Measurements from ENCODE around the gene NHERF2.
A peak's percentile ranks its signal among the peaks of the same experiment; 100 is the strongest.

The NHERF2 gene

DNA sequence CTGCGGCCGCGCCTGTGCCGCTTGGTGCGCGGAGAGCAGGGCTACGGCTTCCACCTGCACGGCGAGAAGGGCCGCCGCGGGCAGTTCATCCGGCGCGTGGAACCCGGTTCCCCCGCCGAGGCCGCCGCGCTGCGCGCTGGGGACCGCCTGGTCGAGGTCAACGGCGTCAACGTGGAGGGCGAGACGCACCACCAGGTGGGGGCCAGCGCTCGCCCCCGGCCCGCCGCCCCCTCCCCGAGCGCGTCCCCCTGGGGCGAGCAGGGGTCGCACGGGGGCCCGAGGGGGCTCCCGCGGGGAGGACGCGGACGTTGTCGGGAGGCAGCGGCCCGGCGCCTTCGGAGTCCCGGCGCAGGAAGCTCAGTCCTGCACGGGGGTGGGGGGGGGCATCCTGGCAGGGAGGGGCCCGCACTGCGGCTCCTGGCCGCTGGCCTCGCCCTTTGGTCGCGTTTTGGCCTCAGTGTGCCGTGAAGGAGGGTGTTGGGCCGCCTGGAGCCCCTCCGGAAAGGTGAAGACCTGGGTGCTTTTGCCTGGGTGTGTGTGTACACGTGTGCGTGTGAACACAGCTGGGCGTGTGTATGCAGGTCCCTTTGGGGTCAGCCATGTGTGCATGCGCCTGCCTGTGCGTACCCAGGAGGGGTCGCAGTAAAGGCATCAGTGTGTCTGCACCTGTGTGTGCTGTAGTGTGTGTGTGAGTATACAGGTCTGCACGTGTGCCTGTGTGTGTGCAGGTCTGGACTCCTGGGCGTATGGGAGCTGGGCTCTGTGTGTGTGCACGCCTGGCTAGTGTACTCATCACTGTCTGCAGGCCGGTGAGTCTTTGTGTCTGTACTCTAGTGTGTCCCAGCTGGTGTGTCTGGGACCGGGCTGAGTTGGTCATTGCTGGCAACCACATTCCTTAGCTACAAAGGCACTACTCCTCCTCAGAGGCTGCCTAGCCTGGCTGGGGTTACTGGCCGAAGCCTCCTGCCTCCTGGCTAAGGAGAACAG lies 615 bp downstream of the NHERF2 start:
- H3K9me3 ChIP-seq (ENCODE audit: control insufficient read depth, low read length): no peaks in the 10 kb centered on the region
- peak overlapping the region; percentile 89 for H2BK15ac ChIP-seq (ENCODE audit: low read depth, poor library complexity, severe bottlenecking)
- peak overlapping the region; percentile 68 to 96 for H3K18ac ChIP-seq (ENCODE audit: low read depth in 1 of 2, low read length in 2 of 2)
- H3K27ac ChIP-seq (ENCODE audit: low read length, poor library complexity, severe bottlenecking): peak overlapping the region; percentile 18
- H2BK120ac ChIP-seq (ENCODE audit: low read depth, low read length): no peak overlapping the region
- peaks cover 67% of the 10 kb centered on the region for H3K4me1 ChIP-seq (ENCODE audit: control insufficient read depth, insufficient read depth, low read depth, low read length)
- H3K27me3 ChIP-seq (ENCODE audit: control insufficient read depth in 1 of 2, insufficient read depth in 1 of 2, low read length in 2 of 2): peaks cover 0 to 15% of the 10 kb centered on the region in 2 experiments
- peak overlapping the region; percentile 64 for H3K4me2 ChIP-seq (ENCODE audit: low read length, poor library complexity, severe bottlenecking)
- H4K91ac ChIP-seq (ENCODE audit: low read length): peak overlapping the region; percentile 16
- peak overlapping the region in 1 of 2 experiments; percentile 12 for H2BK12ac ChIP-seq (ENCODE audit: low read length in 2 of 2)
- H2AFZ ChIP-seq (ENCODE audit: low read depth, low read length): no peak overlapping the region
- peak overlapping the region in 1 of 2 experiments; percentile 74 for H3K4ac ChIP-seq (ENCODE audit: low read depth in 1 of 2, low read length in 2 of 2)
- H4K8ac ChIP-seq (ENCODE audit: low read length): peak overlapping the region; percentile 67
- WGBS: 6% methylated on average over 75 of the region's 76 CpGs
- H3K14ac ChIP-seq (ENCODE audit: low read length in 2 of 2): peak overlapping the region in 1 of 2 experiments; percentile 80
- no peak overlapping the region for H3K9ac ChIP-seq (ENCODE audit: low read length)
- peak overlapping the region; percentile 65 to 76 for H3K4me3 ChIP-seq (ENCODE audit: insufficient read depth in 1 of 2, low read depth in 1 of 2, low read length in 2 of 2)
- peak; percentile 69 for DNase-seq
- peaks cover 0 to 32% of the 10 kb centered on the region in 2 experiments for H3K36me3 ChIP-seq (ENCODE audit: control insufficient read depth in 1 of 2, insufficient read depth in 2 of 2, low read depth in 1 of 2, low read length in 2 of 2)
- no peak overlapping the region for H2BK5ac ChIP-seq (ENCODE audit: low read depth, low read length, poor library complexity, severe bottlenecking)
- no peak overlapping the region for H3K23ac ChIP-seq (ENCODE audit: low read length in 2 of 2)
- peak overlapping the region; percentile 18 for H2AK5ac ChIP-seq (ENCODE audit: low read length, severe bottlenecking)
- H3K79me1 ChIP-seq (replicated peaks; ENCODE audit: low read length, poor library complexity, severe bottlenecking): peaks cover 7% of the 10 kb centered on the region

DNA sequence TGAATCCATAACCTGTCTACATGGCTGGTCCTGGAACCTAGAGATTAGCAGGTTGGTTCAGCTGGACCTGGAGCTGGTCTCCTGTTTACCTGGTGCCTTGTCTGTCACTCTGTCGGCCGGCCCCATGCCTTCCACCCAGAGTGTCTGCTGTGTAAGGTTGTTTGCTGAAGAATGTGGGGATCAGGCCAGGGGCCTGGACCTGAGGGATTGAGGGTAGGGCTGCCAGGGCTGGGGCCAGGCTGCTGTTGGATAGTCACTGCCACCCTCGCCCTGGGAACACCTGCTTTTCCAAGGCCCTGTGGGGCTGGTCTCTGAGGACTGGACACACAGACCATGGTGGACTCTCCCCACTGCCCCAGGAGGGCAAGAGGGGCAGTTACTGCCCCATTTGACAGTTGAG lies 1.4 kb downstream of the NHERF2 start:
- H4K8ac ChIP-seq (ENCODE audit: low read length): no peak overlapping the region
- no peak overlapping the region for H3K4ac ChIP-seq (ENCODE audit: low read depth in 1 of 2, low read length in 2 of 2)
- H2BK120ac ChIP-seq (ENCODE audit: low read depth, low read length): no peak overlapping the region
- H2AFZ ChIP-seq (ENCODE audit: low read depth, low read length): no peak overlapping the region
- H3K9me3 ChIP-seq (ENCODE audit: control insufficient read depth, low read length): no peaks in the 10 kb centered on the region
- no peak overlapping the region for H2BK5ac ChIP-seq (ENCODE audit: low read depth, low read length, poor library complexity, severe bottlenecking)
- H3K9ac ChIP-seq (ENCODE audit: low read length): no peak overlapping the region
- no peak overlapping the region for H3K23ac ChIP-seq (ENCODE audit: low read length in 2 of 2)
- peaks cover 0 to 37% of the 10 kb centered on the region in 2 experiments for H3K36me3 ChIP-seq (ENCODE audit: control insufficient read depth in 1 of 2, insufficient read depth in 2 of 2, low read depth in 1 of 2, low read length in 2 of 2)
- no peak overlapping the region for H3K18ac ChIP-seq (ENCODE audit: low read depth in 1 of 2, low read length in 2 of 2)
- H2AK5ac ChIP-seq (ENCODE audit: low read length, severe bottlenecking): peak overlapping the region; percentile 18
- no peak overlapping the region for H4K91ac ChIP-seq (ENCODE audit: low read length)
- peaks cover 69% of the 10 kb centered on the region for H3K4me1 ChIP-seq (ENCODE audit: control insufficient read depth, insufficient read depth, low read depth, low read length)
- peak overlapping the region in 1 of 2 experiments; percentile 76 for H3K4me3 ChIP-seq (ENCODE audit: insufficient read depth in 1 of 2, low read depth in 1 of 2, low read length in 2 of 2)
- peaks cover 7% of the 10 kb centered on the region for H3K79me1 ChIP-seq (replicated peaks; ENCODE audit: low read length, poor library complexity, severe bottlenecking)
- H2BK15ac ChIP-seq (ENCODE audit: low read depth, poor library complexity, severe bottlenecking): peak overlapping the region; percentile 2
- DNase-seq: no peak
- peak overlapping the region; percentile 18 for H3K27ac ChIP-seq (ENCODE audit: low read length, poor library complexity, severe bottlenecking)
- H3K4me2 ChIP-seq (ENCODE audit: low read length, poor library complexity, severe bottlenecking): peak overlapping the region; percentile 64
- WGBS: 90% methylated on average over 3 of the region's 3 CpGs
- H3K14ac ChIP-seq (ENCODE audit: low read length in 2 of 2): no peak overlapping the region
- peaks cover 0 to 15% of the 10 kb centered on the region in 2 experiments for H3K27me3 ChIP-seq (ENCODE audit: control insufficient read depth in 1 of 2, insufficient read depth in 1 of 2, low read length in 2 of 2)
- H2BK12ac ChIP-seq (ENCODE audit: low read length in 2 of 2): peak overlapping the region; percentile 12 to 15

DNA sequence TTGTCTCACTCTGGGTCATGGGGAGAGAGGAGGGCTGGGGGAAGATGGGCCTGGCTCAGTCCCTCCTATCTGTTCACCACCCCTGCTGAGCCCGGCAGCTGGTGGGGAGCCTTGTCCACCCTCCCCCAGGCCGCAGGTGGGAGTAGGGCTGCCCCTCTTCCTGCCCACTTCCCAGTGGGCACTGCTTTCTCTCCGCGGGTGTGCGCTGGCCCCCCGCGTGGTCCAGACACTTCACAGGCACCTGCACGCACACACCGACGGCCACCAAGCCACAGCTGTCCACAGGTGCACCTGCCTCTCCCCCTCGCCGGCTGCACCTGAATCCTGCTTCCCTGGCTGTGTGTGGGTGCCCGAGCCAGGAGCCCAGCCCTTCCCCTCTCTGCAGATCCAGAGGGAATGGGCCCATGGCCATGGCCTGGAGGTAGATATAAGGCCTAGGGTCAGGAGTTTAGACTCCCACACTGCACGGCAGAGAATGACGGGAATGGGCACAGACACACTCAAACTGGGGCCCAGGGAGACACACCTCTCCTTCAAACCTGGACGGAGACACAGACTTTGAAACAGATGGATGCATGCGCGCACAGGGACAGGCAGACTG lies 2.0 kb downstream of the NHERF2 start:
- H3K27ac ChIP-seq (ENCODE audit: low read length, poor library complexity, severe bottlenecking): no peak overlapping the region
- H2AFZ ChIP-seq (ENCODE audit: low read depth, low read length): no peak overlapping the region
- H2BK15ac ChIP-seq (ENCODE audit: low read depth, poor library complexity, severe bottlenecking): no peak overlapping the region

GRCh38 chr16:2029350-2029749 lies 2.6 kb downstream of the NHERF2 start:
- no peak for DNase-seq
- peaks cover 0 to 15% of the 10 kb centered on the region in 2 experiments for H3K27me3 ChIP-seq (ENCODE audit: control insufficient read depth in 1 of 2, insufficient read depth in 1 of 2, low read length in 2 of 2)
- H3K14ac ChIP-seq (ENCODE audit: low read length in 2 of 2): no peak overlapping the region
- H3K4me2 ChIP-seq (ENCODE audit: low read length, poor library complexity, severe bottlenecking): no peak overlapping the region
- H3K4me1 ChIP-seq (ENCODE audit: control insufficient read depth, insufficient read depth, low read depth, low read length): peaks cover 69% of the 10 kb centered on the region
- no peak overlapping the region for H3K4ac ChIP-seq (ENCODE audit: low read depth in 1 of 2, low read length in 2 of 2)
- no peak overlapping the region for H2BK12ac ChIP-seq (ENCODE audit: low read length in 2 of 2)
- H3K27ac ChIP-seq (ENCODE audit: low read length, poor library complexity, severe bottlenecking): no peak overlapping the region
- H3K23ac ChIP-seq (ENCODE audit: low read length in 2 of 2): no peak overlapping the region
- no peak overlapping the region for H3K18ac ChIP-seq (ENCODE audit: low read depth in 1 of 2, low read length in 2 of 2)
- H3K79me1 ChIP-seq (replicated peaks; ENCODE audit: low read length, poor library complexity, severe bottlenecking): peaks cover 7% of the 10 kb centered on the region
- no peak overlapping the region for H2AK5ac ChIP-seq (ENCODE audit: low read length, severe bottlenecking)
- no peak overlapping the region for H3K4me3 ChIP-seq (ENCODE audit: insufficient read depth in 1 of 2, low read depth in 1 of 2, low read length in 2 of 2)
- no peak overlapping the region for H4K91ac ChIP-seq (ENCODE audit: low read length)
- H3K9me3 ChIP-seq (ENCODE audit: control insufficient read depth, low read length): no peaks in the 10 kb centered on the region
- no peak overlapping the region for H2BK120ac ChIP-seq (ENCODE audit: low read depth, low read length)
- H2BK5ac ChIP-seq (ENCODE audit: low read depth, low read length, poor library complexity, severe bottlenecking): no peak overlapping the region
- no peak overlapping the region for H2AFZ ChIP-seq (ENCODE audit: low read depth, low read length)
- no peak overlapping the region for H4K8ac ChIP-seq (ENCODE audit: low read length)
- peaks cover 0 to 37% of the 10 kb centered on the region in 2 experiments for H3K36me3 ChIP-seq (ENCODE audit: control insufficient read depth in 1 of 2, insufficient read depth in 2 of 2, low read depth in 1 of 2, low read length in 2 of 2)
- H2BK15ac ChIP-seq (ENCODE audit: low read depth, poor library complexity, severe bottlenecking): no peak overlapping the region
- H3K9ac ChIP-seq (ENCODE audit: low read length): no peak overlapping the region
- WGBS: 91% methylated on average over 22 of the region's 22 CpGs

More for the DNA sequence above, 2.0 kb downstream of the NHERF2 start:
- peak overlapping the region in 1 of 2 experiments; percentile 10 for H2BK12ac ChIP-seq (ENCODE audit: low read length in 2 of 2)
- H3K36me3 ChIP-seq (ENCODE audit: control insufficient read depth in 1 of 2, insufficient read depth in 2 of 2, low read depth in 1 of 2, low read length in 2 of 2): peaks cover 0 to 37% of the 10 kb centered on the region in 2 experiments
- peaks cover 7% of the 10 kb centered on the region for H3K79me1 ChIP-seq (replicated peaks; ENCODE audit: low read length, poor library complexity, severe bottlenecking)
- peaks cover 0 to 15% of the 10 kb centered on the region in 2 experiments for H3K27me3 ChIP-seq (ENCODE audit: control insufficient read depth in 1 of 2, insufficient read depth in 1 of 2, low read length in 2 of 2)
- H3K9me3 ChIP-seq (ENCODE audit: control insufficient read depth, low read length): no peaks in the 10 kb centered on the region
- DNase-seq: no peak
- H2BK120ac ChIP-seq (ENCODE audit: low read depth, low read length): no peak overlapping the region
- H3K14ac ChIP-seq (ENCODE audit: low read length in 2 of 2): no peak overlapping the region
- H3K4ac ChIP-seq (ENCODE audit: low read depth in 1 of 2, low read length in 2 of 2): no peak overlapping the region
- no peak overlapping the region for H3K9ac ChIP-seq (ENCODE audit: low read length)
- H3K4me2 ChIP-seq (ENCODE audit: low read length, poor library complexity, severe bottlenecking): peak overlapping the region; percentile 64
- H3K23ac ChIP-seq (ENCODE audit: low read length in 2 of 2): no peak overlapping the region
- H4K8ac ChIP-seq (ENCODE audit: low read length): no peak overlapping the region
- H2AK5ac ChIP-seq (ENCODE audit: low read length, severe bottlenecking): no peak overlapping the region
- H2BK5ac ChIP-seq (ENCODE audit: low read depth, low read length, poor library complexity, severe bottlenecking): no peak overlapping the region
- peaks cover 70% of the 10 kb centered on the region for H3K4me1 ChIP-seq (ENCODE audit: control insufficient read depth, insufficient read depth, low read depth, low read length)
- 97% methylated on average over 18 of the region's 18 CpGs for WGBS
- H3K18ac ChIP-seq (ENCODE audit: low read depth in 1 of 2, low read length in 2 of 2): no peak overlapping the region
- no peak overlapping the region for H4K91ac ChIP-seq (ENCODE audit: low read length)
- peak overlapping the region in 1 of 2 experiments; percentile 9 for H3K4me3 ChIP-seq (ENCODE audit: insufficient read depth in 1 of 2, low read depth in 1 of 2, low read length in 2 of 2)
